ENCODE results near the gene IL1RN.

IL1RN gene

GRCh38 chr2:113083296-113083695, 44.1 kb upstream of the IL1RN start:
- H3K4me3 ChIP-seq (ENCODE audit: low read depth, low read length): no peak overlapping the region
- TF ChIP-seq CTCF (IDR thresholded peaks at IDR 0.05; ENCODE audit: low read depth, low read length, missing control alignments): no peak
- DNase-seq (ENCODE audit: low read depth): no peak

GRCh38 chr2:113084249-113085000, 43.0 kb upstream of the IL1RN start:
- TF ChIP-seq CTCF (IDR thresholded peaks at IDR 0.05; ENCODE audit: low read depth, low read length, missing control alignments): no peak
- H3K4me3 ChIP-seq (ENCODE audit: low read depth, low read length): no peak overlapping the region
- DNase-seq (ENCODE audit: low read depth): no peak

- DNase-seq (ENCODE audit: low read depth): no peak
- H3K4me3 ChIP-seq (ENCODE audit: low read depth, low read length): no peak overlapping the region
- no peak for TF ChIP-seq CTCF (IDR thresholded peaks at IDR 0.05; ENCODE audit: low read depth, low read length, missing control alignments)
Measured at GRCh38 chr2:113085542-113085941, 41.9 kb upstream of the IL1RN start.

GRCh38 chr2:113088213-113088992, 39.0 kb upstream of the IL1RN start:
- no peak overlapping the region for H3K4me3 ChIP-seq (ENCODE audit: low read depth, low read length)

GRCh38 chr2:113089916-113090315, 37.5 kb upstream of the IL1RN start:
- no peak overlapping the region for H3K4me3 ChIP-seq (ENCODE audit: low read depth, low read length)
- no peak for DNase-seq (ENCODE audit: low read depth)
- TF ChIP-seq CTCF (IDR thresholded peaks at IDR 0.05; ENCODE audit: low read depth, low read length, missing control alignments): no peak

More at GRCh38 chr2:113088213-113088992, 39.0 kb upstream of the IL1RN start:
- no peak for TF ChIP-seq CTCF (IDR thresholded peaks at IDR 0.05; ENCODE audit: low read depth, low read length, missing control alignments)
- no peak for DNase-seq (ENCODE audit: low read depth)

- DNase-seq (ENCODE audit: low read depth): no peak
- no peak for TF ChIP-seq CTCF (IDR thresholded peaks at IDR 0.05; ENCODE audit: low read depth, low read length, missing control alignments)
- H3K4me3 ChIP-seq (ENCODE audit: low read depth, low read length): no peak overlapping the region
Measured at GRCh38 chr2:113091231-113091896, 36.0 kb upstream of the IL1RN start.
